GM23338 (cell line): Measurements from ENCODE around the gene RPP38. TPM values are rescaled to one million over a fixed set of nuclear protein-coding genes. Genes with fewer than 3 reads are reported as not detected.

Experiments
- ATAC-seq: fragments of 200-7000 bp; cut with Tn5 transposase; 3 replicates; pipeline ENCODE4 v1.9.1; 2020
- DNase-seq: peaks from one replicate; pipeline ENCODE4 v3.0.0-alpha.2; 2015; ENCODE audit warnings: low spot score
- H2AFZ ChIP-seq: fragments of 200-600 bp; sonication (generic); 2 replicates; pipeline ENCODE4 v1.8.0; 2016; ENCODE audit warnings: antibody characterized with exemption, mild to moderate bottlenecking, moderate library complexity
- H3F3A ChIP-seq: fragments of 200-600 bp; sonication (generic); replicated peaks from 2 replicates; pipeline ENCODE4 v1.8.0; 2017; ENCODE audit warnings: antibody characterized with exemption, mixed run types, low read depth
- H3K27ac ChIP-seq: fragments of 200-600 bp; sonication (generic); 2 replicates; pipeline ENCODE4 v1.6.1; 2016; ENCODE audit warnings: low read depth
- H3K27me3 ChIP-seq: fragments of 200-600 bp; sonication (generic); 2 replicates; pipeline ENCODE4 v1.8.0; 2016; ENCODE audit warnings: mild to moderate bottlenecking, mixed run types, moderate library complexity; ENCODE audit not compliant: insufficient read depth
- H3K36me3 ChIP-seq: fragments of 200-600 bp; sonication (generic); 2 replicates; pipeline ENCODE4 v1.8.0; 2016; ENCODE audit warnings: mild to moderate bottlenecking; ENCODE audit not compliant: insufficient read depth
- H3K4me1 ChIP-seq: fragments of 200-600 bp; sonication (generic); 2 replicates; pipeline ENCODE4 v1.8.0; 2016; ENCODE audit warnings: mild to moderate bottlenecking, moderate library complexity; ENCODE audit not compliant: insufficient read depth
- H3K4me2 ChIP-seq: fragments of 200-600 bp; sonication (generic); 2 replicates; pipeline ENCODE4 v1.7.1; 2017; ENCODE audit warnings: mixed run types
- H3K4me3 ChIP-seq: fragments of 200-600 bp; sonication (generic); 2 replicates; pipeline ENCODE4 v1.6.1; 2016; ENCODE audit warnings: mixed run types
- H3K79me2 ChIP-seq: fragments of 200-600 bp; sonication (generic); replicated peaks from 2 replicates; pipeline ENCODE4 v1.8.0; 2017; ENCODE audit warnings: mild to moderate bottlenecking; ENCODE audit not compliant: insufficient read depth
- H3K9me2 ChIP-seq: fragments of 200-600 bp; sonication (generic); 2 replicates; pipeline ENCODE4 v1.8.0; 2017; ENCODE audit not compliant: insufficient read depth
- H4K20me1 ChIP-seq: fragments of 200-600 bp; sonication (generic); replicated peaks from 2 replicates; pipeline ENCODE4 v1.8.0; 2017; ENCODE audit warnings: mild to moderate bottlenecking; ENCODE audit not compliant: insufficient read depth
- H3K27ac Mint-ChIP-seq: 2 replicates; pipeline ENCODE4 v1.8.0; 2020; ENCODE audit warnings: inconsistent platforms, mild to moderate bottlenecking, moderate library complexity, mixed read lengths
- H3K27me3 Mint-ChIP-seq: 3 replicates; pipeline ENCODE4 v1.8.0; 2022; ENCODE audit warnings: low read depth, mild to moderate bottlenecking, moderate library complexity, mixed read lengths, inconsistent platforms; ENCODE audit not compliant: insufficient read depth, poor library complexity
- H3K36me3 Mint-ChIP-seq: 3 replicates; pipeline ENCODE4 v1.8.0; 2021; ENCODE audit warnings: low read depth, mild to moderate bottlenecking, inconsistent platforms, moderate library complexity, mixed read lengths
- H3K4me1 Mint-ChIP-seq: 3 replicates; pipeline ENCODE4 v1.8.0; 2020; ENCODE audit warnings: mild to moderate bottlenecking, inconsistent platforms, mixed read lengths
- H3K4me3 Mint-ChIP-seq: 3 replicates; pipeline ENCODE4 v1.8.0; 2021; ENCODE audit warnings: moderate library complexity, mild to moderate bottlenecking, inconsistent platforms, mixed read lengths
- H3K9me3 Mint-ChIP-seq: 3 replicates; pipeline ENCODE4 v1.8.0; 2020; ENCODE audit warnings: moderate library complexity, mild to moderate bottlenecking, inconsistent platforms, mixed read lengths
- EZH2 ChIP-seq: fragments of 200-600 bp; sonication (generic); IDR thresholded peaks from one replicate; pipeline ENCODE4 v1.8.0; 2017; ENCODE audit warnings: antibody characterized with exemption, mild to moderate bottlenecking, low read depth; ENCODE audit not compliant: unreplicated experiment
- POLR2AphosphoS5 ChIP-seq: IDR thresholded peaks from 2 replicates; pipeline ENCODE4 v1.6.1; 2016; ENCODE audit warnings: antibody characterized with exemption, low read depth
- STAT1 ChIP-seq: IDR thresholded peaks from one replicate; pipeline ENCODE4 v1.6.1; 2016; ENCODE audit warnings: antibody characterized with exemption; ENCODE audit not compliant: unreplicated experiment
- polyA plus RNA-seq: library from polyadenylated mRNA; unstranded; fragments of >200 nt; fragmentation: Nextera tagmentation; extraction: Ambion mirVana; gene quantifications from 2 replicates; pipeline ENCODE4 v1.2.1, GENCODE V29; 2016
- total RNA-seq: library from RNA; depleted of rRNA; stranded (reverse); fragments of >200 nt; shearing (Covaris generic); gene quantifications from 2 replicates; pipeline ENCODE4 v1.2.3, GENCODE V29; 2014
- TF ChIP-seq, protein P1 (sequence below): IDR thresholded peaks from one replicate; pipeline ENCODE4 v1.6.1; 2018; ENCODE audit warnings: antibody characterized with exemption; ENCODE audit not compliant: unreplicated experiment
- TF ChIP-seq, protein P2 (sequence below), 2 experiments: fragments of 200-600 bp in 1 of 2; sonication (generic) in 1 of 2; conservative IDR thresholded peaks; 2 replicates each; pipeline versions ENCODE4 v1.5.1 to v1.6.1; 2016 to 2017; ENCODE audit warnings: antibody characterized with exemption in 2 of 2, low read depth in 2 of 2, mild to moderate bottlenecking in 2 of 2, moderate library complexity in 1 of 2
- TF ChIP-seq, protein P3 (sequence below): fragments of 250-450 bp; sonication (Bioruptor Pico); IDR thresholded peaks from 2 replicates; pipeline ENCODE4 v1.5.0; 2020; ENCODE audit warnings: mild to moderate bottlenecking, moderate library complexity

RPP38 gene
- total and polyA plus RNA-seq, 2 experiments from 2014 or later: 20.1 to 50.7 TPM

DNA sequence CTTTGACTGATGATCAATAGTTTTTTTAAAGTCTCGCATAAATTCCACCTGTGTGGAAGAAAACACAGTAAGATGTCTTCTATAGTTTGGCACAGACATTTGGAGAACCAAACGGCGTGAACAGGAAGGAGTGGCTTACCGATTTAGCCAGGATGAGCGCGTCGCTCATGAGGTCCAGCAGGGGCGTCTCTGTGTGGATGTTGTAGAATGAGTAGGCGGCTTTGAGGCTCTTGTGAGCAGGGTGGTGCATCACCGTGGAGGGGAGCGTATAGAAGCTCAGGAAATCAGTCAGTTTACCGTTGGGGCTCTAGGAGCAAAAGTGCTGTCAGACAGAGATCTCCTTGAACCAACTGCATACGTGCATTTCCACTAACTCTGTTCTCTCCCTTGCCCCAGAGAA is 15.5 kb downstream of the RPP38 start:
- Mint-ChIP-seq H3K27ac (no peak overlapping the region; the same call in 1 of the 2 replicates), H3K36me3 (peaks cover 18% of the 10 kb centered on the region; the same call in 2 of the 3 replicates), H3K4me3 (no peak overlapping the region), H3K4me1 (no peaks in the 10 kb centered on the region), H3K9me3 (no peaks in the 10 kb centered on the region), H3K27me3 (no peaks in the 10 kb centered on the region)
- DNase-seq (peak; percentile 75), ATAC-seq (peak; percentile 86)
- Histone ChIP-seq H2AFZ (no peak overlapping the region), H3K9me2 (no peaks in the 10 kb centered on the region), H3K27ac (no peak overlapping the region), H4K20me1 (no peaks in the 10 kb centered on the region; the same call in 1 of the 2 replicates), H3K36me3 (no peaks in the 10 kb centered on the region), H3K4me1 (no peaks in the 10 kb centered on the region), H3K79me2 (no peaks in the 10 kb centered on the region), H3K27me3 (no peaks in the 10 kb centered on the region), H3K4me2 (no peak overlapping the region), H3K4me3 (no peak overlapping the region), H3F3A (no peaks in the 10 kb centered on the region)
- TF ChIP-seq EZH2: no peak
- TF ChIP-seq, protein P1, sequence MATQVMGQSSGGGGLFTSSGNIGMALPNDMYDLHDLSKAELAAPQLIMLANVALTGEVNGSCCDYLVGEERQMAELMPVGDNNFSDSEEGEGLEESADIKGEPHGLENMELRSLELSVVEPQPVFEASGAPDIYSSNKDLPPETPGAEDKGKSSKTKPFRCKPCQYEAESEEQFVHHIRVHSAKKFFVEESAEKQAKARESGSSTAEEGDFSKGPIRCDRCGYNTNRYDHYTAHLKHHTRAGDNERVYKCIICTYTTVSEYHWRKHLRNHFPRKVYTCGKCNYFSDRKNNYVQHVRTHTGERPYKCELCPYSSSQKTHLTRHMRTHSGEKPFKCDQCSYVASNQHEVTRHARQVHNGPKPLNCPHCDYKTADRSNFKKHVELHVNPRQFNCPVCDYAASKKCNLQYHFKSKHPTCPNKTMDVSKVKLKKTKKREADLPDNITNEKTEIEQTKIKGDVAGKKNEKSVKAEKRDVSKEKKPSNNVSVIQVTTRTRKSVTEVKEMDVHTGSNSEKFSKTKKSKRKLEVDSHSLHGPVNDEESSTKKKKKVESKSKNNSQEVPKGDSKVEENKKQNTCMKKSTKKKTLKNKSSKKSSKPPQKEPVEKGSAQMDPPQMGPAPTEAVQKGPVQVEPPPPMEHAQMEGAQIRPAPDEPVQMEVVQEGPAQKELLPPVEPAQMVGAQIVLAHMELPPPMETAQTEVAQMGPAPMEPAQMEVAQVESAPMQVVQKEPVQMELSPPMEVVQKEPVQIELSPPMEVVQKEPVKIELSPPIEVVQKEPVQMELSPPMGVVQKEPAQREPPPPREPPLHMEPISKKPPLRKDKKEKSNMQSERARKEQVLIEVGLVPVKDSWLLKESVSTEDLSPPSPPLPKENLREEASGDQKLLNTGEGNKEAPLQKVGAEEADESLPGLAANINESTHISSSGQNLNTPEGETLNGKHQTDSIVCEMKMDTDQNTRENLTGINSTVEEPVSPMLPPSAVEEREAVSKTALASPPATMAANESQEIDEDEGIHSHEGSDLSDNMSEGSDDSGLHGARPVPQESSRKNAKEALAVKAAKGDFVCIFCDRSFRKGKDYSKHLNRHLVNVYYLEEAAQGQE: no peak
- no peak for TF ChIP-seq STAT1
- TF ChIP-seq, protein P2, sequence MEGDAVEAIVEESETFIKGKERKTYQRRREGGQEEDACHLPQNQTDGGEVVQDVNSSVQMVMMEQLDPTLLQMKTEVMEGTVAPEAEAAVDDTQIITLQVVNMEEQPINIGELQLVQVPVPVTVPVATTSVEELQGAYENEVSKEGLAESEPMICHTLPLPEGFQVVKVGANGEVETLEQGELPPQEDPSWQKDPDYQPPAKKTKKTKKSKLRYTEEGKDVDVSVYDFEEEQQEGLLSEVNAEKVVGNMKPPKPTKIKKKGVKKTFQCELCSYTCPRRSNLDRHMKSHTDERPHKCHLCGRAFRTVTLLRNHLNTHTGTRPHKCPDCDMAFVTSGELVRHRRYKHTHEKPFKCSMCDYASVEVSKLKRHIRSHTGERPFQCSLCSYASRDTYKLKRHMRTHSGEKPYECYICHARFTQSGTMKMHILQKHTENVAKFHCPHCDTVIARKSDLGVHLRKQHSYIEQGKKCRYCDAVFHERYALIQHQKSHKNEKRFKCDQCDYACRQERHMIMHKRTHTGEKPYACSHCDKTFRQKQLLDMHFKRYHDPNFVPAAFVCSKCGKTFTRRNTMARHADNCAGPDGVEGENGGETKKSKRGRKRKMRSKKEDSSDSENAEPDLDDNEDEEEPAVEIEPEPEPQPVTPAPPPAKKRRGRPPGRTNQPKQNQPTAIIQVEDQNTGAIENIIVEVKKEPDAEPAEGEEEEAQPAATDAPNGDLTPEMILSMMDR (conservative IDR thresholded peaks at IDR 0.05; ENCODE audit: low read depth in 2 of 2): peak; percentile 20 to 31
- TF ChIP-seq POLR2AphosphoS5: no peak
- TF ChIP-seq, protein P3, sequence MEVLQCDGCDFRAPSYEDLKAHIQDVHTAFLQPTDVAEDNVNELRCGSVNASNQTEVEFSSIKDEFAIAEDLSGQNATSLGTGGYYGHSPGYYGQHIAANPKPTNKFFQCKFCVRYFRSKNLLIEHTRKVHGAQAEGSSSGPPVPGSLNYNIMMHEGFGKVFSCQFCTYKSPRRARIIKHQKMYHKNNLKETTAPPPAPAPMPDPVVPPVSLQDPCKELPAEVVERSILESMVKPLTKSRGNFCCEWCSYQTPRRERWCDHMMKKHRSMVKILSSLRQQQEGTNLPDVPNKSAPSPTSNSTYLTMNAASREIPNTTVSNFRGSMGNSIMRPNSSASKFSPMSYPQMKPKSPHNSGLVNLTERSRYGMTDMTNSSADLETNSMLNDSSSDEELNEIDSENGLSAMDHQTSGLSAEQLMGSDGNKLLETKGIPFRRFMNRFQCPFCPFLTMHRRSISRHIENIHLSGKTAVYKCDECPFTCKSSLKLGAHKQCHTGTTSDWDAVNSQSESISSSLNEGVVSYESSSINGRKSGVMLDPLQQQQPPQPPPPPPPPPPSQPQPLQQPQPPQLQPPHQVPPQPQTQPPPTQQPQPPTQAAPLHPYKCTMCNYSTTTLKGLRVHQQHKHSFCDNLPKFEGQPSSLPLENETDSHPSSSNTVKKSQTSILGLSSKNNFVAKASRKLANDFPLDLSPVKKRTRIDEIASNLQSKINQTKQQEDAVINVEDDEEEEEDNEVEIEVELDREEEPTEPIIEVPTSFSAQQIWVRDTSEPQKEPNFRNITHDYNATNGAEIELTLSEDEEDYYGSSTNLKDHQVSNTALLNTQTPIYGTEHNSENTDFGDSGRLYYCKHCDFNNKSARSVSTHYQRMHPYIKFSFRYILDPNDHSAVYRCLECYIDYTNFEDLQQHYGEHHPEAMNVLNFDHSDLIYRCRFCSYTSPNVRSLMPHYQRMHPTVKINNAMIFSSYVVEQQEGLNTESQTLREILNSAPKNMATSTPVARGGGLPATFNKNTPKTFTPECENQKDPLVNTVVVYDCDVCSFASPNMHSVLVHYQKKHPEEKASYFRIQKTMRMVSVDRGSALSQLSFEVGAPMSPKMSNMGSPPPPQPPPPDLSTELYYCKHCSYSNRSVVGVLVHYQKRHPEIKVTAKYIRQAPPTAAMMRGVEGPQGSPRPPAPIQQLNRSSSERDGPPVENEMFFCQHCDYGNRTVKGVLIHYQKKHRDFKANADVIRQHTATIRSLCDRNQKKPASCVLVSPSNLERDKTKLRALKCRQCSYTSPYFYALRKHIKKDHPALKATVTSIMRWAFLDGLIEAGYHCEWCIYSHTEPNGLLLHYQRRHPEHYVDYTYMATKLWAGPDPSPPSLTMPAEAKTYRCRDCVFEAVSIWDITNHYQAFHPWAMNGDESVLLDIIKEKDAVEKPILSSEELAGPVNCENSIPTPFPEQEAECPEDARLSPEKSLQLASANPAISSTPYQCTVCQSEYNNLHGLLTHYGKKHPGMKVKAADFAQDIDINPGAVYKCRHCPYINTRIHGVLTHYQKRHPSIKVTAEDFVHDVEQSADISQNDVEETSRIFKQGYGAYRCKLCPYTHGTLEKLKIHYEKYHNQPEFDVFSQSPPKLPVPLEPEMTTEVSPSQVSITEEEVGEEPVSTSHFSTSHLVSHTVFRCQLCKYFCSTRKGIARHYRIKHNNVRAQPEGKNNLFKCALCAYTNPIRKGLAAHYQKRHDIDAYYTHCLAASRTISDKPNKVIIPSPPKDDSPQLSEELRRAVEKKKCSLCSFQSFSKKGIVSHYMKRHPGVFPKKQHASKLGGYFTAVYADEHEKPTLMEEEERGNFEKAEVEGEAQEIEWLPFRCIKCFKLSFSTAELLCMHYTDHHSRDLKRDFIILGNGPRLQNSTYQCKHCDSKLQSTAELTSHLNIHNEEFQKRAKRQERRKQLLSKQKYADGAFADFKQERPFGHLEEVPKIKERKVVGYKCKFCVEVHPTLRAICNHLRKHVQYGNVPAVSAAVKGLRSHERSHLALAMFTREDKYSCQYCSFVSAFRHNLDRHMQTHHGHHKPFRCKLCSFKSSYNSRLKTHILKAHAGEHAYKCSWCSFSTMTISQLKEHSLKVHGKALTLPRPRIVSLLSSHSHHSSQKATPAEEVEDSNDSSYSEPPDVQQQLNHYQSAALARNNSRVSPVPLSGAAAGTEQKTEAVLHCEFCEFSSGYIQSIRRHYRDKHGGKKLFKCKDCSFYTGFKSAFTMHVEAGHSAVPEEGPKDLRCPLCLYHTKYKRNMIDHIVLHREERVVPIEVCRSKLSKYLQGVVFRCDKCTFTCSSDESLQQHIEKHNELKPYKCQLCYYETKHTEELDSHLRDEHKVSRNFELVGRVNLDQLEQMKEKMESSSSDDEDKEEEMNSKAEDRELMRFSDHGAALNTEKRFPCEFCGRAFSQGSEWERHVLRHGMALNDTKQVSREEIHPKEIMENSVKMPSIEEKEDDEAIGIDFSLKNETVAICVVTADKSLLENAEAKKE: no peak
